Mesothelial cell of epicardium (in vitro differentiated cells): ENCODE results near the gene PAX2. TPM values are rescaled to one million over a fixed set of nuclear protein-coding genes. Genes with fewer than 3 reads are reported as not detected.

Experiments
- DNase-seq, 2 experiments: peaks; one replicate each; pipeline ENCODE4 v3.0.0; 2021; ENCODE audit warnings: low spot score in 2 of 2; ENCODE audit not compliant: unreplicated experiment in 2 of 2
- H3K27ac Mint-ChIP-seq: 2 replicates; pipeline ENCODE4 v1.8.0; 2021; ENCODE audit warnings: mixed read lengths
- H3K27me3 Mint-ChIP-seq: 2 replicates; pipeline ENCODE4 v1.8.0; 2021; ENCODE audit warnings: low read depth, mixed read lengths
- H3K36me3 Mint-ChIP-seq: 2 replicates; pipeline ENCODE4 v1.8.0; 2021; ENCODE audit warnings: mixed read lengths
- H3K4me1 Mint-ChIP-seq: 2 replicates; pipeline ENCODE4 v1.8.0; 2021; ENCODE audit warnings: mixed read lengths
- H3K4me3 Mint-ChIP-seq: 2 replicates; pipeline ENCODE4 v1.8.0; 2021; ENCODE audit warnings: mild to moderate bottlenecking, moderate library complexity, mixed read lengths
- H3K9me3 Mint-ChIP-seq: 2 replicates; pipeline ENCODE4 v1.8.0; 2021; ENCODE audit warnings: mixed read lengths
- total RNA-seq: library from RNA; stranded (reverse); gene quantifications from 3 replicates; pipeline ENCODE4 v1.2.1, GENCODE V29; 2021
- TF ChIP-seq, protein P1 (sequence below): fragments of 200-600 bp; sonication (generic); IDR thresholded peaks from one replicate; pipeline ENCODE4 v1.5.0; 2021; ENCODE audit warnings: antibody characterized with exemption; ENCODE audit not compliant: unreplicated experiment

Gene PAX2
- total RNA-seq, 1 donor from 2014 or later: not detected

- H3K36me3 Mint-ChIP-seq: no peaks in the 10 kb centered on the region
- DNase-seq: no peak
- no peaks in the 10 kb centered on the region for H3K9me3 Mint-ChIP-seq
- TF ChIP-seq, protein P1, sequence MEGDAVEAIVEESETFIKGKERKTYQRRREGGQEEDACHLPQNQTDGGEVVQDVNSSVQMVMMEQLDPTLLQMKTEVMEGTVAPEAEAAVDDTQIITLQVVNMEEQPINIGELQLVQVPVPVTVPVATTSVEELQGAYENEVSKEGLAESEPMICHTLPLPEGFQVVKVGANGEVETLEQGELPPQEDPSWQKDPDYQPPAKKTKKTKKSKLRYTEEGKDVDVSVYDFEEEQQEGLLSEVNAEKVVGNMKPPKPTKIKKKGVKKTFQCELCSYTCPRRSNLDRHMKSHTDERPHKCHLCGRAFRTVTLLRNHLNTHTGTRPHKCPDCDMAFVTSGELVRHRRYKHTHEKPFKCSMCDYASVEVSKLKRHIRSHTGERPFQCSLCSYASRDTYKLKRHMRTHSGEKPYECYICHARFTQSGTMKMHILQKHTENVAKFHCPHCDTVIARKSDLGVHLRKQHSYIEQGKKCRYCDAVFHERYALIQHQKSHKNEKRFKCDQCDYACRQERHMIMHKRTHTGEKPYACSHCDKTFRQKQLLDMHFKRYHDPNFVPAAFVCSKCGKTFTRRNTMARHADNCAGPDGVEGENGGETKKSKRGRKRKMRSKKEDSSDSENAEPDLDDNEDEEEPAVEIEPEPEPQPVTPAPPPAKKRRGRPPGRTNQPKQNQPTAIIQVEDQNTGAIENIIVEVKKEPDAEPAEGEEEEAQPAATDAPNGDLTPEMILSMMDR: no peak
- H3K27me3 Mint-ChIP-seq: peaks cover 92% of the 10 kb centered on the region
- no peak overlapping the region for H3K4me3 Mint-ChIP-seq
- no peak overlapping the region for H3K27ac Mint-ChIP-seq
- H3K4me1 Mint-ChIP-seq: peaks cover 19% of the 10 kb centered on the region
Observed at GRCh38 chr10:100824886-100825285, 79.5 kb downstream of the PAX2 start.

DNA sequence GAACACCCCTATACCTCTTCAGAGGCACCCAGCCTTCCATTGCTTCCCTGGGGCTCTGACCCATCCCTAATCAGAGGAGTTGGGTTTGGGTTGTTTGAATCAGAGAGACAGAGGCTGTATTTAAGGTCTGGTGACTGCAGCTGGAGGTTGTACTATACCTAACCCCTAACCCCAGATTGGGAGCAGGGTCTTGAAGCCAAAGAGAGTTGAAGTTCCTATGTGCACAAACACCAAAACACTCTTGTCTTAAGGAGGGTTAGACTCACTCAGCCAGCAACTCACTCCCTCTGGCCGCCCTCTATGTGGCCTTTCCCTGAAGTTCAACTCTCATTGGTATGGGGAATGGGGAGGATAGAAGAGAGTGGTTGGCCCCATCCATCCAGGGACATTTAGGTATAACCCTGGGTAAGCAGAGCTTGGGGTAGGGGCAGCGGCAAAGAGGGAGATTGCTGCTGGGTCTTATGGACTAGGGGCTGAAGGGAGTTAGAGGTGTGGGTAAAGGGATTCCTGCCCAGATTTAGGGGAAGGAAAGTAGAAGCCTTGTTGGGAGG lies 80.0 kb downstream of the PAX2 start:
- no peaks in the 10 kb centered on the region for H3K36me3 Mint-ChIP-seq
- TF ChIP-seq, protein P1: no peak
- no peak for DNase-seq
- H3K4me3 Mint-ChIP-seq: no peak overlapping the region
- H3K9me3 Mint-ChIP-seq: no peaks in the 10 kb centered on the region
- H3K27ac Mint-ChIP-seq: no peak overlapping the region
- peaks cover 87% of the 10 kb centered on the region for H3K27me3 Mint-ChIP-seq
- peaks cover 24% of the 10 kb centered on the region for H3K4me1 Mint-ChIP-seq

DNA sequence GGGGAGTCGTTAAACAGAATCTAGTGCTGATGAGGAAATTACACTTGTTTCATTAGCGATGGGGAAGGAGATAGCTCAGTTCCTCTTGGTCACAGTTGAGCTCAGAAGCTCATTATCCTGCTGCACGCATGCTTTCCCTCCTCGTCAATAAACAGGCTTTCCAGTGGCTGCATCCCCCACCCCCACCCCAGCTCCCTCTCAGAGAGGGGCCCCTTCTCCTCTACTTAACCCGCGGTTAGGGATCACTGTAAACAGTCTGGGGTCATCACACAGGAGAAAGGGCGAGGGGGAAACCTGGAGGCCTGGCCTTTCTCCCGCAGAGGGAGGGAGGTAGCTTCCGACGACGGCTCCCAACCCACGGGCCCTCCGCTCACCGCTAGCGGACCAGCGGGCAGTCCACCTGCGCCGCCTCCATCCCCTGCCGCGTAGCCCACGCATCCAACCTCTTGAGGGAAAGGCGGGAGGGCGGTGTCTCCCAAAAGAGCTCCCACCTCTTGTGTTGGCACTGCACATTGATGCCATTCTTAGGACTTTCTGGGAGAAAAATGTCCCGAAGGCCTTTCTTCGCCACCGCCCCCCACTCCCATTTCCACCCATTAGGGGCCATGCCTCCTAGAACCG lies 80.8 kb downstream of the PAX2 start:
- no peak for DNase-seq
- Mint-ChIP-seq H3K9me3 (no peaks in the 10 kb centered on the region), H3K27ac (no peak overlapping the region), H3K4me1 (peaks cover 24% of the 10 kb centered on the region), H3K36me3 (no peaks in the 10 kb centered on the region), H3K27me3 (peaks cover 79% of the 10 kb centered on the region), H3K4me3 (no peak overlapping the region)
- TF ChIP-seq, protein P1: no peak

- DNase-seq: no peak
- Mint-ChIP-seq H3K27me3 (peaks cover 74% of the 10 kb centered on the region), H3K4me3 (peak overlapping the region; percentile 63), H3K27ac (no peak overlapping the region), H3K4me1 (peaks cover 24% of the 10 kb centered on the region), H3K36me3 (no peaks in the 10 kb centered on the region), H3K9me3 (no peaks in the 10 kb centered on the region)
- TF ChIP-seq, protein P1: no peak
Observed at GRCh38 chr10:100826661-100826982, 81.2 kb downstream of the PAX2 start.

GRCh38 chr10:100826983-100827818 lies 81.8 kb downstream of the PAX2 start:
- H3K27me3 Mint-ChIP-seq: peaks cover 70% of the 10 kb centered on the region
- no peaks in the 10 kb centered on the region for H3K36me3 Mint-ChIP-seq
- TF ChIP-seq, protein P1: no peak
- DNase-seq: no peak
- no peak overlapping the region for H3K27ac Mint-ChIP-seq
- H3K9me3 Mint-ChIP-seq: no peaks in the 10 kb centered on the region
- peak overlapping the region; percentile 63 for H3K4me3 Mint-ChIP-seq
- H3K4me1 Mint-ChIP-seq: peaks cover 24% of the 10 kb centered on the region
